GM23248 (cell line): ENCODE data around the gene NPR2. TPM values are rescaled to one million over a fixed set of nuclear protein-coding genes. Genes with fewer than 3 reads are reported as not detected.

Source experiments
- DNase-seq: peaks from one replicate; pipeline ENCODE4 v3.0.0-alpha.2; 2015
- H2AFZ ChIP-seq: fragments of 200-600 bp; sonication (generic); 2 replicates; pipeline ENCODE4 v1.6.1; 2016; ENCODE audit warnings: antibody characterized with exemption
- H3F3A ChIP-seq: fragments of 200-600 bp; sonication (generic); 2 replicates; pipeline ENCODE4 v1.6.1; 2016; ENCODE audit warnings: mild to moderate bottlenecking, antibody characterized with exemption, mixed run types; ENCODE audit not compliant: insufficient read depth
- H3K27ac ChIP-seq: fragments of 200-600 bp; sonication (generic); 2 replicates; pipeline ENCODE4 v1.5.1; 2016; ENCODE audit warnings: mild to moderate bottlenecking
- H3K27me3 ChIP-seq: fragments of 200-600 bp; sonication (generic); replicated peaks from 2 replicates; pipeline ENCODE4 v1.6.1; 2016; ENCODE audit warnings: mild to moderate bottlenecking; ENCODE audit not compliant: insufficient read depth
- H3K36me3 ChIP-seq: fragments of 200-600 bp; sonication (generic); 2 replicates; pipeline ENCODE4 v1.6.1; 2016; ENCODE audit warnings: low read depth, mild to moderate bottlenecking
- H3K4me1 ChIP-seq: fragments of 200-600 bp; sonication (generic); 2 replicates; pipeline ENCODE4 v1.6.1; 2016; ENCODE audit warnings: mild to moderate bottlenecking; ENCODE audit not compliant: insufficient read depth
- H3K4me2 ChIP-seq: fragments of 200-600 bp; sonication (generic); one replicate; pipeline ENCODE4 v1.6.1; 2016; ENCODE audit warnings: mild to moderate bottlenecking; ENCODE audit not compliant: unreplicated experiment
- H3K4me3 ChIP-seq: fragments of 200-600 bp; sonication (generic); 2 replicates; pipeline ENCODE4 v1.5.1; 2016; ENCODE audit warnings: mild to moderate bottlenecking
- H3K79me2 ChIP-seq: fragments of 200-600 bp; sonication (generic); 2 replicates; pipeline ENCODE4 v1.6.1; 2016; ENCODE audit warnings: mild to moderate bottlenecking; ENCODE audit not compliant: insufficient read depth
- H3K9ac ChIP-seq: fragments of 200-600 bp; sonication (generic); 2 replicates; pipeline ENCODE4 v1.6.1; 2016; ENCODE audit warnings: mild to moderate bottlenecking
- H3K9me2 ChIP-seq: fragments of 200-600 bp; sonication (generic); 2 replicates; pipeline ENCODE4 v1.6.1; 2016; ENCODE audit warnings: mixed run types, mild to moderate bottlenecking, moderate library complexity; ENCODE audit not compliant: insufficient read depth
- H3K9me3 ChIP-seq: fragments of 200-600 bp; sonication (generic); one replicate; pipeline ENCODE4 v1.6.1; 2017; ENCODE audit warnings: low read depth
- H4K20me1 ChIP-seq: fragments of 200-600 bp; sonication (generic); 2 replicates; pipeline ENCODE4 v1.6.0; 2016; ENCODE audit not compliant: insufficient read depth
- EZH2 ChIP-seq: fragments of 200-600 bp; sonication (generic); IDR thresholded peaks from 2 replicates; pipeline ENCODE4 v1.6.1; 2018; ENCODE audit warnings: antibody characterized with exemption, mild to moderate bottlenecking; ENCODE audit not compliant: insufficient read depth, poor library complexity, severe bottlenecking
- EZH2phosphoT487 ChIP-seq: fragments of 200-600 bp; sonication (generic); IDR thresholded peaks from 2 replicates; pipeline ENCODE4 v1.6.1; 2018; ENCODE audit warnings: antibody characterized with exemption, moderate library complexity, mild to moderate bottlenecking, low read depth; ENCODE audit not compliant: insufficient read depth
- WGBS, 2 experiments: methylation state at CpG; one replicate each; pipeline ENCODE4 v1.1.6; 2015 to 2017; ENCODE audit warnings: low lambda C conversion rate in 2 of 2, low coverage in 1 of 2; ENCODE audit errors: missing lambda C conversion rate in 2 of 2; 5-methylcytosine and 5-hydroxymethylcytosine counted together
- in situ Hi-C: fragments of 300-500 bp; cut with MboI; formaldehyde crosslinking; loops from 2 replicates; pipeline ENCODE4 v1.15.0; 2020
- polyA plus RNA-seq: library from polyadenylated mRNA; unstranded; fragments of >200 nt; fragmentation: Nextera tagmentation; extraction: Ambion mirVana; gene quantifications from 2 replicates; pipeline ENCODE4 v1.2.1, GENCODE V29; 2016
- total RNA-seq: library from RNA; depleted of rRNA; stranded (reverse); fragments of >200 nt; shearing (Covaris generic); gene quantifications from 2 replicates; pipeline ENCODE4 v1.2.3, GENCODE V29; 2014

Gene NPR2
- total and polyA plus RNA-seq, 2 experiments from 2014 or later, result 11.8 to 26.9 TPM

- Histone ChIP-seq H3K27me3 (no peaks in the 10 kb centered on the region), H2AFZ (peak overlapping the region; percentile 81), H3F3A (peaks cover 12% of the 10 kb centered on the region), H3K9ac (no peak overlapping the region), H3K4me2 (peak overlapping the region; percentile 56), H3K4me1 (peaks cover 27% of the 10 kb centered on the region), H3K36me3 (no peaks in the 10 kb centered on the region), H4K20me1 (no peaks in the 10 kb centered on the region), H3K9me3 (no peaks in the 10 kb centered on the region), H3K4me3 (no peak overlapping the region; the same call in 1 of the 2 replicates), H3K79me2 (peaks cover 10% of the 10 kb centered on the region; the same call in 1 of the 2 replicates), H3K27ac (peak overlapping the region; percentile 8; the same call in 1 of the 2 replicates), H3K9me2 (no peaks in the 10 kb centered on the region)
- no peak for TF ChIP-seq EZH2
- DNase-seq, result peak; percentile 77
- in situ Hi-C loops, result no loop called here
- WGBS, 2 experiments, result 2 to 6% methylated on average over 4 of the region's 4 CpGs
These were observed 34.8 kb downstream of the NPR2 start for GRCh38 chr9:35826071-35826701.

DNA sequence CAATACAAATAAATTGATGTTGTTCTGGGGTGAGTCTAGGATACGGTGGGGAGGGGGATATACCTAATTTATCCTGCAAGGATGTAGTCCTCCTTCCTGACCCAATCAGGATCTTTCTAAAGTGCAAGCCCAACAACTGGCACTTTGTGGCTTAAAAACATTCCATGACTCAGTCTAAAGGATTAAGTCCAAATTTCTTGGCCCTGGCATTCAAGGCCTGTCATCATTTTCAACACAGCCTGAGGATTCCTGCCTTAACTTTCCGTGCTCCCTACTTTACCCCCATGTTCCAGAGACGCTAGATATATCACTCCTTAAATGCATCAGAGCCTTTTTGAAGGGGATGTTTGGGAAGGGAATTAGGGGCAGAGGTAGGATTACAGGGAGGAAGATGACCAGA lies 36.1 kb downstream of the NPR2 start:
- H3K4me1 ChIP-seq, result peaks cover 27% of the 10 kb centered on the region
- no peaks in the 10 kb centered on the region for H3K9me2 ChIP-seq
- H3K27me3 ChIP-seq, result no peaks in the 10 kb centered on the region
- H3K79me2 ChIP-seq, result peaks cover 10% of the 10 kb centered on the region; the same call in 1 of the 2 replicates
- H2AFZ ChIP-seq, result 0 out of 2 replicates have a peak overlapping the region, but pooled peaks have one; percentile 22
- H3K36me3 ChIP-seq, result no peaks in the 10 kb centered on the region
- H3K4me2 ChIP-seq, result peak overlapping the region; percentile 37
- peak; percentile 91 for DNase-seq
- H3K9me3 ChIP-seq, result no peaks in the 10 kb centered on the region
- H3F3A ChIP-seq, result peaks cover 12% of the 10 kb centered on the region
- H3K27ac ChIP-seq, result peak overlapping the region; percentile 63
- H3K9ac ChIP-seq, result no peak overlapping the region
- no peak overlapping the region for H3K4me3 ChIP-seq
- WGBS, 2 experiments, result 4 to 5% methylated on average over 3 of the region's 3 CpGs
- TF ChIP-seq EZH2phosphoT487 (no peak), EZH2 (no peak)
- H4K20me1 ChIP-seq, result no peaks in the 10 kb centered on the region
- in situ Hi-C loops, result no loop called here

DNA sequence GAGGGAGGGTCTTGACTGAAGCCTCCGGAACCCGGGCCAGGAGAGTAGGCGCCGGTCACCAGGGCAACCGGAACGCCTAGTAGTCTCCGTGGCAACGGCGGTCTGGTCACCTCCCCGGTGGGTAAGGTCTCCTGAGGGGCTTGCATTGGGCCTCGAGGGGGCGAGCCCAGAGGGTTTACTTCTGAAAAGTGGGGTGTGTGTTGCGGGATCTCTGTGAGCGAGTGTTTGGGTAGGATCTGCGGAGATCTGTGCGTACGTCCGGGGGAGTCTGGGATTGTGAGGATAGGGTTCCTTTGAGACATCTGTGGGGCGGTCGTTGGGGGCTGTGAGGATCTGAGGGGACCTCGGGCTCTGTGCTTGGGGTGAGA lies 37.3 kb downstream of the NPR2 start, which contains the start of gene FAM221B:
FAM221B (minus strand) TSS at position 17 of the 368 bp plus-strand sequence. CDS start 2,571 bp downstream, outside the sequence.
- peak; percentile 50 for DNase-seq
- Histone ChIP-seq H3K9ac (peak within 1 kb of the TSS; percentile 87), H3K4me1 (peaks cover 27% of the 10 kb centered on the region), H3K27me3 (no peaks in the 10 kb centered on the region), H3F3A (peaks cover 12% of the 10 kb centered on the region), H3K36me3 (no peaks in the 10 kb centered on the region), H3K4me3 (peak within 1 kb of the TSS; percentile 83), H3K27ac (peak within 1 kb of the TSS; percentile 63), H3K9me3 (no peaks in the 10 kb centered on the region), H4K20me1 (no peaks in the 10 kb centered on the region), H3K4me2 (peak within 1 kb of the TSS; percentile 90), H3K9me2 (no peaks in the 10 kb centered on the region), H3K79me2 (peaks cover 10% of the 10 kb centered on the region; the same call in 1 of the 2 replicates), H2AFZ (peak within 1 kb of the TSS; percentile 98)
- in situ Hi-C loops, result no loop called here
- WGBS, 2 experiments, result 10 to 11% methylated on average over 21 of the region's 21 CpGs
- TF ChIP-seq EZH2 (no peak), EZH2phosphoT487 (no peak)

DNA sequence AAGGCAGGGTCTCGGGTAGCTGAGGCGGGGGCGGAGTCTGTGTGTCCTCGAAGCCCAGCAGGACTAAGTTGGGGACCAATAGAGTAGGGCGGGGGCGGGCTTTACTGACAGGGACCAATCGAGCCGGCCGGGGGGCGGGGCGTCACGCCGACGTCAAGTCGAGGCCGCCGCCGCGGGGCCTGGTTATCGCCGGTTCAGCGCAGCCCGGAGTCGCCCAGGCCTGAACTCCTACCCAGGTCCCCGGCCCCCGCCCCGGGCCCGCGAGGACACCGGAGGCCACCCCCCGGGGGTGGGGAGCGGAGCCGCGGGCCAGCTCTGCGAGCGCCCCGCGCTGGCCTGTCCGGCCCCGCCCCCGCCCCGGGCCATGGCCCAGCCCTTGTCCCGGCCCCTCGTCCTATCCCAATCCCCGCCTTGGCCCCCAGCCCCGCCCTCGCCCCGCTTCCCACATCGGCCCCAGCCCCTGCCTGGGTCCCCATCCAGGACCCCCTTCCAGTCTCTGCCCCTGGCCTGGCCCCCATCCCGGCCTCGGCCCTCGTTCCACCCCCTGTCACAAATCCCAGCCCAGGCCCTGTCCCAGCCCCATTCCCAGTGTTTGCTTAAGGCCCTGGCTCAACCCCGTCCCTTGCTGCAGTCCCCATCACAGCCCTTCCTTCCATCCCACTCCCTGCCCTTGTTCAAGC lies 37.8 kb downstream of the NPR2 start, which contains the start of gene TMEM8B:
TMEM8B (plus strand) TSS at position 145 of the 680 bp plus-strand sequence; CDS start at position 365, 220 bp downstream.
- DNase-seq, result peak; percentile 99
- Histone ChIP-seq H3K4me3 (peak within 1 kb of the TSS; percentile 83), H3K27ac (peak within 1 kb of the TSS; percentile 53), H3K9me3 (no peaks in the 10 kb centered on the region), H3K9me2 (no peaks in the 10 kb centered on the region), H3K4me1 (peaks cover 27% of the 10 kb centered on the region), H4K20me1 (no peaks in the 10 kb centered on the region), H2AFZ (peak within 1 kb of the TSS; percentile 98), H3K36me3 (no peaks in the 10 kb centered on the region), H3K79me2 (peaks cover 10% of the 10 kb centered on the region; the same call in 1 of the 2 replicates), H3F3A (peaks cover 12% of the 10 kb centered on the region), H3K9ac (peak within 1 kb of the TSS; percentile 87), H3K27me3 (no peaks in the 10 kb centered on the region), H3K4me2 (peak within 1 kb of the TSS; percentile 90)
- 0 to 1% methylated on average over 5 to 33 of the region's 53 CpGs for WGBS, 2 experiments
- TF ChIP-seq EZH2, result no peak
- TF ChIP-seq EZH2phosphoT487, result no peak
- in situ Hi-C loops, result no loop called here
